HEK293 (cell line): ENCODE results near the gene ZHX3.
"Not testable (repeated sequence)": the region's sequence is repeated elsewhere in the genome, so short reads cannot be mapped to it uniquely, and the experiment has no call there.

Source experiments
- CTCF ChIA-PET: fragments of 350-600 bp; formaldehyde crosslinking; extraction: SDS; loops from one replicate; lab custom pipeline; 2021; ENCODE audit warnings: antibody characterized with exemption; lab: Yijun Ruan, JAX
- POLR2A ChIA-PET: fragments of 300-600 bp; formaldehyde crosslinking; extraction: SDS; loops from one replicate; lab custom pipeline; 2020; ENCODE audit warnings: antibody characterized with exemption, inconsistent platforms; lab: Yijun Ruan, JAX
- H3K27ac ChIP-seq: fragments of 200-500 bp; sonication (Bioruptor generic); 2 replicates; pipeline ENCODE4 v1.5.1; 2014; ENCODE audit warnings: low read depth, low read length, control low read depth, inconsistent platforms; ENCODE audit errors: extremely low read depth
- H3K36me3 ChIP-seq, 2 experiments: fragments of 200-500 bp in 1 of 2; sonication (Bioruptor generic) in 1 of 2; 1 replicate in 1 of 2; 2 replicates in 1 of 2; pipeline ENCODE4 v1.5.1; 2014 to 2017; ENCODE audit warnings: inconsistent platforms in 2 of 2, low read length in 2 of 2; ENCODE audit not compliant: control insufficient read depth in 2 of 2, insufficient read depth in 1 of 2
- H3K4me1 ChIP-seq: fragments of 200-500 bp; sonication (Bioruptor generic); 2 replicates; pipeline ENCODE4 v1.5.1; 2014; ENCODE audit warnings: mild to moderate bottlenecking, low read length, inconsistent platforms; ENCODE audit not compliant: control insufficient read depth, insufficient read depth
- H3K4me3 ChIP-seq: 2 replicates; pipeline ENCODE4 v1.5.1; 2011; ENCODE audit warnings: low read depth, mild to moderate bottlenecking, control low read depth, low read length, moderate library complexity
- H3K9me3 ChIP-seq: fragments of 200-500 bp; sonication (Bioruptor generic); 2 replicates; pipeline ENCODE4 v1.5.1; 2014; ENCODE audit warnings: low read depth, low read length, inconsistent platforms; ENCODE audit not compliant: control insufficient read depth, insufficient read depth
- BCL11B ChIP-seq: fragments of 450-650 bp; formaldehyde crosslinking; IDR thresholded peaks from 2 replicates; pipeline ENCODE4 v1.5.1; 2016; ENCODE audit warnings: low read depth, missing biosample characterization, missing genetic modification characterization
- EGR2 ChIP-seq: fragments of 450-650 bp; formaldehyde crosslinking; IDR thresholded peaks from 2 replicates; pipeline ENCODE4 v1.5.1; 2016; ENCODE audit warnings: low read depth, missing biosample characterization, missing genetic modification characterization
- GLIS2 ChIP-seq: fragments of 450-650 bp; formaldehyde crosslinking; IDR thresholded peaks from 2 replicates; pipeline ENCODE4 v1.5.1; 2016; ENCODE audit warnings: missing biosample characterization, missing genetic modification characterization
- INSM2 ChIP-seq: fragments of 450-650 bp; formaldehyde crosslinking; IDR thresholded peaks from 2 replicates; pipeline ENCODE4 v1.5.1; 2016; ENCODE audit warnings: missing biosample characterization, missing genetic modification characterization
- KLF8 ChIP-seq: fragments of 450-650 bp; formaldehyde crosslinking; IDR thresholded peaks from 2 replicates; pipeline ENCODE4 v1.5.1; 2016; ENCODE audit warnings: missing biosample characterization, missing genetic modification characterization
- MYNN ChIP-seq: fragments of 450-650 bp; formaldehyde crosslinking; IDR thresholded peaks from 2 replicates; pipeline ENCODE4 v1.5.1; 2016; ENCODE audit warnings: missing biosample characterization, missing genetic modification characterization, borderline replicate concordance
- REST ChIP-seq: fragments of 450-650 bp; formaldehyde crosslinking; IDR thresholded peaks from 2 replicates; pipeline ENCODE4 v1.5.1; 2016; ENCODE audit warnings: missing biosample characterization, missing genetic modification characterization
- ZBTB21 ChIP-seq: fragments of 450-650 bp; formaldehyde crosslinking; IDR thresholded peaks from 2 replicates; pipeline ENCODE4 v1.5.1; 2017; ENCODE audit warnings: missing biosample characterization, missing genetic modification characterization
- ZFHX2 ChIP-seq: fragments of 450-650 bp; formaldehyde crosslinking; conservative IDR thresholded peaks from 2 replicates; pipeline ENCODE4 v1.5.1; 2016; ENCODE audit warnings: missing biosample characterization, missing genetic modification characterization
- ZNF2 ChIP-seq: fragments of 450-650 bp; formaldehyde crosslinking; IDR thresholded peaks from 2 replicates; pipeline ENCODE4 v1.5.1; 2016; ENCODE audit warnings: missing biosample characterization, missing genetic modification characterization
- ZNF221 ChIP-seq: fragments of 450-650 bp; formaldehyde crosslinking; IDR thresholded peaks from 2 replicates; pipeline ENCODE4 v1.5.1; 2017; ENCODE audit warnings: missing biosample characterization, missing genetic modification characterization, borderline replicate concordance
- ZNF223 ChIP-seq: fragments of 450-650 bp; formaldehyde crosslinking; IDR thresholded peaks from 2 replicates; pipeline ENCODE4 v1.5.1; 2016; ENCODE audit warnings: missing biosample characterization, missing genetic modification characterization
- ZNF24 ChIP-seq: fragments of 450-650 bp; formaldehyde crosslinking; IDR thresholded peaks from 2 replicates; pipeline ENCODE4 v1.5.1; 2016; ENCODE audit warnings: missing biosample characterization, missing genetic modification characterization
- ZNF324 ChIP-seq: fragments of 450-650 bp; formaldehyde crosslinking; IDR thresholded peaks from 2 replicates; pipeline ENCODE4 v1.5.1; 2016; ENCODE audit warnings: missing biosample characterization, missing genetic modification characterization
- ZNF350 ChIP-seq: fragments of 450-650 bp; formaldehyde crosslinking; IDR thresholded peaks from 2 replicates; pipeline ENCODE4 v1.5.0; 2017; ENCODE audit warnings: missing biosample characterization, mild to moderate bottlenecking, missing genetic modification characterization
- ZNF398 ChIP-seq: fragments of 450-650 bp; formaldehyde crosslinking; IDR thresholded peaks from 2 replicates; pipeline ENCODE4 v1.5.1; 2017; ENCODE audit warnings: missing biosample characterization, missing genetic modification characterization
- ZNF426 ChIP-seq: fragments of 450-650 bp; formaldehyde crosslinking; IDR thresholded peaks from 2 replicates; pipeline ENCODE4 v1.5.1; 2017; ENCODE audit warnings: missing biosample characterization, missing genetic modification characterization, mild to moderate bottlenecking, inconsistent platforms, moderate library complexity
- ZNF501 ChIP-seq: fragments of 450-650 bp; formaldehyde crosslinking; IDR thresholded peaks from 2 replicates; pipeline ENCODE4 v1.5.1; 2016; ENCODE audit warnings: missing biosample characterization, missing genetic modification characterization
- ZNF623 ChIP-seq: fragments of 450-650 bp; formaldehyde crosslinking; IDR thresholded peaks from 2 replicates; pipeline ENCODE4 v1.5.1; 2016; ENCODE audit warnings: missing biosample characterization, missing genetic modification characterization
- ZNF747 ChIP-seq: fragments of 450-650 bp; formaldehyde crosslinking; IDR thresholded peaks from 2 replicates; pipeline ENCODE4 v1.5.1; 2016; ENCODE audit warnings: missing biosample characterization, missing genetic modification characterization
- ZNF843 ChIP-seq: fragments of 450-650 bp; formaldehyde crosslinking; IDR thresholded peaks from 2 replicates; pipeline ENCODE4 v1.5.1; 2016; ENCODE audit warnings: missing biosample characterization, missing genetic modification characterization
- ZSCAN4 ChIP-seq: fragments of 450-650 bp; formaldehyde crosslinking; IDR thresholded peaks from 2 replicates; pipeline ENCODE4 v1.5.1; 2017; ENCODE audit warnings: missing biosample characterization, missing genetic modification characterization

Gene ZHX3

GRCh38 chr20:41133709-41134361, 183.7 kb downstream of the ZHX3 start:
- H3K4me1 ChIP-seq = no peaks in the 10 kb centered on the region
- POLR2A ChIA-PET = interaction anchor here (1.7 kb wide), 1 partner anchor 207 kb away, joined by 5 read pairs; the partner anchor contains the start of gene LPIN3

GRCh38 chr20:41132388-41132775, 185.1 kb downstream of the ZHX3 start:
- CTCF ChIA-PET = interaction anchor here (0.7 kb wide), 2 partner anchors 19 to 101 kb away, joined by 3 to 6 read pairs; no protein-coding TSS in a partner anchor
- H3K27ac ChIP-seq, H3K4me1 ChIP-seq, H3K9me3 ChIP-seq, H3K4me3 ChIP-seq, H3K36me3 ChIP-seq, POLR2A ChIA-PET: not testable (repeated sequence)

More at GRCh38 chr20:41133709-41134361, 183.7 kb downstream of the ZHX3 start:
- H3K4me3 ChIP-seq = no peak overlapping the region
- TF ChIP-seq ZNF223 (no peak), ZFHX2 (tag by site-specific recombination) (peak; percentile 97), EGR2 (tag by site-specific recombination) (peak; percentile 88)
- no peak overlapping the region for H3K27ac ChIP-seq
- no peaks in the 10 kb centered on the region for H3K9me3 ChIP-seq
- H3K36me3 ChIP-seq = peaks cover 0 to under 1% of the 10 kb centered on the region in 2 experiments; a peak in 1 of 3 replicates
- CTCF ChIA-PET = interaction anchor here (0.6 to 5.1 kb wide), 20 partner anchors 8 to 233 kb away, joined by 3 to 39 read pairs (median 4); partner anchors contain the start of genes EMILIN3 and LPIN3

- no peaks in the 10 kb centered on the region for H3K4me1 ChIP-seq
- ChIA-PET CTCF (no interaction called here), POLR2A (no interaction called here)
- H3K36me3 ChIP-seq = peaks cover 0 to 4% of the 10 kb centered on the region in 2 experiments; a peak in 2 of 3 replicates
- no peak overlapping the region for H3K27ac ChIP-seq
- H3K4me3 ChIP-seq = no peak overlapping the region
- no peaks in the 10 kb centered on the region for H3K9me3 ChIP-seq
- TF ChIP-seq MYNN (no peak), INSM2 (tag by site-specific recombination) (no peak), ZNF843 (tag by site-specific recombination) (no peak), ZNF24 (tag by site-specific recombination) (no peak), ZNF324 (tag by site-specific recombination) (no peak), ZNF747 (tag by site-specific recombination) (no peak), ZNF2 (no peak), ZSCAN4 (tag by site-specific recombination) (no peak), BCL11B (no peak), ZNF426 (no peak), ZNF501 (tag by site-specific recombination) (no peak), ZNF623 (tag by site-specific recombination) (no peak), ZNF221 (tag by site-specific recombination) (no peak), KLF8 (tag by site-specific recombination) (no peak), GLIS2 (no peak), ZBTB21 (no peak), ZNF398 (no peak), ZNF350 (tag by site-specific recombination) (no peak), REST (tag by site-specific recombination) (no peak)
These were observed 185.7 kb downstream of the ZHX3 start for GRCh38 chr20:41131594-41132387.
